Omental fat pad (tissue), 4 donors: ENCODE data around the gene AMIGO3. TPM values are rescaled to one million over a fixed set of nuclear protein-coding genes. Genes with fewer than 3 reads are reported as not detected.
"Not testable (repeated sequence)": the region's sequence is repeated elsewhere in the genome, so short reads cannot be mapped to it uniquely, and the experiment has no call there.

Experiments
- ATAC-seq: fragments of 150-250 bp; one replicate; pipeline ENCODE4 v1.9.1; 2016; ENCODE audit warnings: mild to moderate bottlenecking, moderate library complexity; ENCODE audit not compliant: low FRiP score
- DNase-seq: peaks from one replicate; pipeline ENCODE4 v3.0.0-alpha.2; 2019; ENCODE audit warnings: low spot score
- total RNA-seq, 4 donors: library from RNA; depleted of rRNA; stranded (reverse); fragments of >200 nt; gene quantifications; one replicate each; pipeline ENCODE4 v1.1.0, GENCODE V29; 2016
- TF ChIP-seq, protein P1 (sequence below), 3 donors: fragments of 450-650 bp; IDR thresholded peaks; one replicate each; pipeline ENCODE4 v1.5.1; 2016 to 2017; ENCODE audit warnings: antibody characterized with exemption in 3 of 3, mild to moderate bottlenecking in 3 of 3, moderate library complexity in 2 of 3

The AMIGO3 gene
- total RNA-seq, 4 donors from 2014 or later: 0.82 to 2.9 (median 2.3) TPM

- no peak for DNase-seq
- no peak for ATAC-seq
- TF ChIP-seq, protein P1, sequence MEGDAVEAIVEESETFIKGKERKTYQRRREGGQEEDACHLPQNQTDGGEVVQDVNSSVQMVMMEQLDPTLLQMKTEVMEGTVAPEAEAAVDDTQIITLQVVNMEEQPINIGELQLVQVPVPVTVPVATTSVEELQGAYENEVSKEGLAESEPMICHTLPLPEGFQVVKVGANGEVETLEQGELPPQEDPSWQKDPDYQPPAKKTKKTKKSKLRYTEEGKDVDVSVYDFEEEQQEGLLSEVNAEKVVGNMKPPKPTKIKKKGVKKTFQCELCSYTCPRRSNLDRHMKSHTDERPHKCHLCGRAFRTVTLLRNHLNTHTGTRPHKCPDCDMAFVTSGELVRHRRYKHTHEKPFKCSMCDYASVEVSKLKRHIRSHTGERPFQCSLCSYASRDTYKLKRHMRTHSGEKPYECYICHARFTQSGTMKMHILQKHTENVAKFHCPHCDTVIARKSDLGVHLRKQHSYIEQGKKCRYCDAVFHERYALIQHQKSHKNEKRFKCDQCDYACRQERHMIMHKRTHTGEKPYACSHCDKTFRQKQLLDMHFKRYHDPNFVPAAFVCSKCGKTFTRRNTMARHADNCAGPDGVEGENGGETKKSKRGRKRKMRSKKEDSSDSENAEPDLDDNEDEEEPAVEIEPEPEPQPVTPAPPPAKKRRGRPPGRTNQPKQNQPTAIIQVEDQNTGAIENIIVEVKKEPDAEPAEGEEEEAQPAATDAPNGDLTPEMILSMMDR (IDR thresholded peaks at IDR 0.05): no peak
Measured at GRCh38 chr3:49751501-49751900, 32.0 kb upstream of the AMIGO3 start.

- TF ChIP-seq, protein P1 (IDR thresholded peaks at IDR 0.05): no peak
- DNase-seq (no peak), ATAC-seq (no peak)
Measured at GRCh38 chr3:49750056-49750455, 30.6 kb upstream of the AMIGO3 start.

GRCh38 chr3:49748874-49749273, 29.4 kb upstream of the AMIGO3 start:
- ATAC-seq, DNase-seq: not testable (repeated sequence)

DNA sequence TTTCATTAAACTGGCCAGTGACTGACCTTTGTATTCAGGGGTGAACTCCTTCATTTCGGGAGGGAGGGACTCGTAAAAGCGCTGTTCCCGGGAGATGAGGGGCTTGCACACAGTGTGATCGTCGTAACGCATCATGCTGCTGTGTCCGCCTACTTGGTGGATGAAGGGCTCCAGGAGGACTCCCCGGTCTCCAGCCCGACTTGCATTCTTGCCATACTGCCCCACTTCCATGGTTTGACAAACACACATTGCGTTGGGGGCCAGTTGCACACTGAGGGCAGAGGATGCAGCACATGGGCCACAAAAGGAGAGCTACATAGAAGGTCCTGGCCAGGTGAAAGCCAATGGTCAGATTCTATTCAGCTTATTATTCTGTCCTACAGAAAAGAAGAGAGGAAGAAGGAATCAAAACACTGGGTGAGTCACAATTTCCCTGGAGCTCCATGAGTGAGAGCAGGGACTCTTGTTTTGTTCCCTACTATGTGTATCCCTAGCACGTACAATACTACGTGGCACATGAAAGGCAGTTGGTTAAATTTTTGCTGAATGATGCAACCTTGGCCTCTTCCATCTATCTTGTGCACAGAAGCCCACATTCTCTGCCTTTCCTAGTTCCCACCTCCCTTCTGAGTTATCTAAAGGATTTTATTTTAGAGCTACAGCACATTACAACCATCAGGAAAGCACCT, 28.5 kb upstream of the AMIGO3 start:
- ATAC-seq: no peak
- TF ChIP-seq, protein P1 (IDR thresholded peaks at IDR 0.05): no peak
- no peak for DNase-seq

GRCh38 chr3:49745986-49746385, 26.5 kb upstream of the AMIGO3 start:
- ATAC-seq: no peak
- no peak for DNase-seq
- TF ChIP-seq, protein P1 (IDR thresholded peaks at IDR 0.05): no peak

GRCh38 chr3:49740427-49740826, 20.9 kb upstream of the AMIGO3 start:
- ATAC-seq (no peak), DNase-seq (no peak)
- TF ChIP-seq, protein P1 (IDR thresholded peaks at IDR 0.05): no peak

- TF ChIP-seq, protein P1 (IDR thresholded peaks at IDR 0.05): no peak
- ATAC-seq (no peak), DNase-seq (no peak)
Measured at GRCh38 chr3:49738067-49738713, 18.7 kb upstream of the AMIGO3 start.
